HG03439 (cell line): ENCODE data around the gene RBM33.
A peak's percentile ranks its signal among the peaks of the same experiment; 100 is the strongest.
"Not testable (repeated sequence)": the region's sequence is repeated elsewhere in the genome, so short reads cannot be mapped to it uniquely, and the experiment has no call there.

Experiments used
- ATAC-seq: cut with Tn5 transposase; IDR thresholded peaks from one replicate; pipeline ENCODE4 v1.9.1; 2021; ENCODE audit warnings: mild to moderate bottlenecking, moderate library complexity; ENCODE audit not compliant: unreplicated experiment

RBM33 gene

GRCh38 chr7:155815332-155816191 lies 171.1 kb downstream of the RBM33 start:
- peak; percentile 80 for ATAC-seq

GRCh38 chr7:155816192-155816508 lies 171.7 kb downstream of the RBM33 start:
- ATAC-seq, result no peak

DNA sequence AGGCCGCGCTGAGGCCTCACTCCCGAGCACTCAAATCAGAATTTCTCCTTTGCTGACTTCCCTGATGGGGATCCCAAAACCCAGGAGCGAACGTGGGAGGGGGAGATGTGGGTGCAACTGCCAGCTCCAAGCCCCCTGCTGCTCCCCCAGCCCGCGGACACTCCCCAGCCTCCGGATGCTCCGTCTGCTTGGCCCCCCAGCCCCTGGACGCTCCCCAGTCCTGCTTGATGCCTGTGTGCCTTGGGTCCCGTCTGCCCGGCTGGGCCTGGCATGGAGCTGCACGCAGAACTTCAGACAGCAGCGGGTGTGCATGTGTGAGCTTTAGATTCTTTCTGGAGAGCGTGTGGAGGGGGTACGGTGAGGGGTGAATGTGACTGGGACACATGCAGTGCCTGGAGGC lies 172.5 kb downstream of the RBM33 start:
- no peak for ATAC-seq

- ATAC-seq, result not testable (repeated sequence)
Observed at GRCh38 chr7:155817515-155817914, 173.1 kb downstream of the RBM33 start.

DNA sequence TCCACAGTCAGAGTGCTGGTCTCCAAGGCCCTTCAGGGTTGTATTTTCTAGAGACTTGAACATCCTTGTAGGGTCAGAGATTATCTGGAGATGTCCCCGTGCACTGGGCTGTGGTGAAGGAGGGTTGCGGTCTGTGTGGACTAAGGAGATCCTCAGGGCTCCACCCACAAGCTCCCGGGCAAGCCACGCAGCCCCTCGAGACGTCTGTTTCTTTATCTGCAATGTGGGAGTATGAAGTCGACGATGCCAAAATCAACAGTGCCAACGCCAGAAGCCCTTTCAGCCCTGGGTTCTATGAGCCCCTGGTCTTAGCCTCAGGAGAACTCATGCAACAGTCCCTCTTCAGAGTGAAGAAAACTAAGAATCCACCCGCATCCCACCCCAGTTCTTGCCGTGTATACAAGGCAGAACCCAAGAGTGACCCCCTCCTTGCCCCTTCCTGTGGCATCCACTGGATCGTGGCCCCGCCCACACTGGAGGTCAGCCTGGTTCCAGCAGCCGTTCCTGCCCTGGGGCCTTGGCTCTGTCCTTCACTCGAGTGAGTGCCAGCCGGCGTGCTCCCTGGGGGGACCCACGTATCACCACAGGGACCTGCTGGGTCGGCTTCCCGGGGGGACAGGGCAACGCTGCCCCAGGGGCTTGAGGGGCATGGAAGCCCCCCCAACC lies 173.8 kb downstream of the RBM33 start:
- ATAC-seq, result no peak

DNA sequence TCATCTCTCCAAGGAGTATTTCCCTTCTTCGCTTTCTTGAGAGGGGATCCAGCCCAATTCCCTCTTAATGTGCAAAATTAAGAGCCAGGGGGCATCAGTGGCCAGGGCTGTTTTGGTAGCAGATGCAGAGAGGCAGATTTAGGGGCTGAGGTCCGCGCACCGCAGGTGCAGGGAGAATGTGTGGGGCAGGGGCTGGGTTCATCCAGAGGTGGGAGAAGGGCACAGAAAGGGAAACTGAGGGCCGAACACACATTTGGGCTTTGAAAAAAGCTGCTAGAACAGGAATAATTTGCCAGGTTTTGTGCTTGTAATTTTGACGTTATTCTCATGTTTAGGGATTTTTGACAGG lies 174.3 kb downstream of the RBM33 start:
- no peak for ATAC-seq

- ATAC-seq, result no peak
Observed at GRCh38 chr7:155819186-155819585, 174.7 kb downstream of the RBM33 start.

DNA sequence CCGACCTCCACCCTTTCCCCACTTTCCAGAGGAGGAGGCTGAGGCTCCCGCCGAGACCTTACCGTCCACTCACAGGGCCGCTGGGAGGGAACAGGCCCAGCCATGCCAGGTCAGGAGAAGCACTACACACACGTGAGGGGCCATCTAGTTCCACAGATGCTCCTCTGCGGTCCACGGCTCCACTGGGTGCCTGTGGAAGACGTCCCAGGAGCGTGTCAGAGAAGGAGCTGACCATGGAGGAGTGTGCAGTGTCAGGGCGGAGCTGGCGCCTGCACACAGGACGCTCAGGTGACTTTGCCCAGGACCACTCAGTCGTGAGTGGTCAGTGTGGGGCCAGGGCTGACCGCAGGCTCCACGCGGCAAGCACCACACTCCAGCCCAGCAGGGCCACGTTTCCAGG lies 175.8 kb downstream of the RBM33 start:
- ATAC-seq, result no peak

DNA sequence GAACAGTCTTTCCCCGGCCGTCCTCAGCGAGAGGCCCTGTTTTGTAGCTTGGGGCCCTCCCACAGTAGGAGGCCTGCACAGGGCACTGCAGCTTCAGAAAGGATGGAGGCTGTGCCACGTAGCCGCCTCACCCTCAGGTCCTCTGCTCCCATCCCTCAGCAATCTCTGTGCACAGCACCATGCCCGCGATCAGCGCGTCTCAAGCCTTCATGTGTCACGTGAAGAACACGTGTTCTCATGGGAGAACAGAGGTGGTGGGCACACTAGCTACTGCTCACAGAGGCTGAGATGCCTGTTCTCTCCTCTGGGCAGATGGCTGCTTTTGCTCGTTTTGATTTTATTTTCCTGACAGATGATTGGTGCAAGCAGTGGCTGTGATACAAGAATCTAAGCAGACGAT lies 176.3 kb downstream of the RBM33 start:
- no peak for ATAC-seq

GRCh38 chr7:155821851-155822250 lies 177.4 kb downstream of the RBM33 start:
- ATAC-seq, result no peak

DNA sequence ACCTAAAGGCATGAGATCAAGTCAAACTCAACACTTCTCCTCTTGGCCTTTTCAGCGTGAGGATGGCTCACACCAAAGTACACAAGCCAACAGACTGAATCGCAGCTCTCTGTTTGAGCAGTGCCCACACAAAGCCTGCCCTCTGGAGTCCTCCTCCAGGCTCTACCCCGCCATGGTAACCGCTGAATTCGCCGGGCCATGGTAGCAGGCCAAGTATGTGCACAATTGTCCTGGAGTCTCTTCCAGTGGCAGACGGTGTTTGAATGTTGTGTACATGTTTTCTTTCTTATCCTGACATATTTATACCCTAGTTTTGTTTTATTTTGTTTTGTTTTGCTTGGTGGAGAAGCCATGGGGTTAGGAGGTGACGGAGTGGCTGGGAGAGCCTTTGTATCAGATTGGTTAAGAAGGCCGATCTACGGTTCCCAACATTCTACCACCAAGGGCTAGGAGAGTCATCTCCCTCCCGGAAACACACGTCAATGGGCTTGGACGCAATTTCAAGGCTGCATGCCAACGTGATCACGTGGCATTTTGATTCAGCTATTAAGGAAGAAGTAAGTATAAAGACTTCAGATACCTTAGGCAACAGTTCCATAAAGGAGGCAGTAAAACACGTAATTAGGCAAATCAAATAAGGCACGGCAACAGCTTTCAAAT lies 179.9 kb downstream of the RBM33 start:
- ATAC-seq, result no peak

- ATAC-seq, result no peak
Observed at GRCh38 chr7:155825336-155825735, 180.9 kb downstream of the RBM33 start.

GRCh38 chr7:155829796-155830470 lies 185.5 kb downstream of the RBM33 start:
- no peak for ATAC-seq
